ENCODE data around the gene GFPT2. TPM values are rescaled to one million over a fixed set of nuclear protein-coding genes. Genes with fewer than 3 reads are reported as not detected.
A peak's percentile ranks its signal among the peaks of the same experiment; 100 is the strongest.

Gene GFPT2
- total and polyA plus RNA-seq, 7 donors: 2.0 to 7.2 (median 4.4) TPM

DNA sequence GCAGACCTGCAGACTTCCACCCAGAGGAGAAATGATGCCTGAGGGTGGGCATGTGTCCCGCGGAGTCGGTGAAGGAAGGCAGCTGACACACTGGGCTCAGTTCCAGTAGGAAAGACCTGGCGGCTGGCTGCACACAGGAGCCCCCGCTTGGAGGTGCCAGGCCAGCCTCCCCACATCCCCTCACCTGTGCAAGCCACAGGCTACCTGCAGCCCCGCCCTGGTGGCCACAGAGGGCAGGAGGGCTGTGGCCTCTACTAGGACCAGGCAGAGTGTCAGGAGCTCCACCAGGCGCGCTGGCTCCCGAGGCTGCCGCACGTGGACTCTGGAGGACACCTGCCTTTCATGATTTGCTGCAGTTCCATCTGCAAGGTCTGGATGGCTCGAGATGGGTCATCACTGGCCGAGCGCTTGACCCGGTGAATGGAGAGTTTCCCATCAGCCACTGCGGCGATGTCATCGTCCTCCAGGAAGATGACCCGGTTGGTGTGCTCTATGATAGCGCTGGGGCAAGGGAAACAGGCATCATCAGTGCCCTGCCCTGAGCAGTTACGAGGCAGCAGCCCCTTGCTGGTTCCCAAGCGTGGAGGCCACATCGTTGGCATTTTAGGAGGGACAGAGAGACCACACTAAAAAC is 34.6 kb downstream of the GFPT2 start:
- DNase-seq (no peak), ATAC-seq (no peak)
- 83 to 85% (median 85%) methylated on average over 23 of the region's 23 CpGs for WGBS, 3 donors
- TF ChIP-seq, protein P1, sequence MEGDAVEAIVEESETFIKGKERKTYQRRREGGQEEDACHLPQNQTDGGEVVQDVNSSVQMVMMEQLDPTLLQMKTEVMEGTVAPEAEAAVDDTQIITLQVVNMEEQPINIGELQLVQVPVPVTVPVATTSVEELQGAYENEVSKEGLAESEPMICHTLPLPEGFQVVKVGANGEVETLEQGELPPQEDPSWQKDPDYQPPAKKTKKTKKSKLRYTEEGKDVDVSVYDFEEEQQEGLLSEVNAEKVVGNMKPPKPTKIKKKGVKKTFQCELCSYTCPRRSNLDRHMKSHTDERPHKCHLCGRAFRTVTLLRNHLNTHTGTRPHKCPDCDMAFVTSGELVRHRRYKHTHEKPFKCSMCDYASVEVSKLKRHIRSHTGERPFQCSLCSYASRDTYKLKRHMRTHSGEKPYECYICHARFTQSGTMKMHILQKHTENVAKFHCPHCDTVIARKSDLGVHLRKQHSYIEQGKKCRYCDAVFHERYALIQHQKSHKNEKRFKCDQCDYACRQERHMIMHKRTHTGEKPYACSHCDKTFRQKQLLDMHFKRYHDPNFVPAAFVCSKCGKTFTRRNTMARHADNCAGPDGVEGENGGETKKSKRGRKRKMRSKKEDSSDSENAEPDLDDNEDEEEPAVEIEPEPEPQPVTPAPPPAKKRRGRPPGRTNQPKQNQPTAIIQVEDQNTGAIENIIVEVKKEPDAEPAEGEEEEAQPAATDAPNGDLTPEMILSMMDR (IDR thresholded peaks at IDR 0.05): no peak
- Histone ChIP-seq H3K27ac (no peak overlapping the region), H3K9me3 (no peaks in the 10 kb centered on the region), H3K27me3 (ENCODE audit: insufficient read depth in 3 of 3, low read length in 2 of 3) (no peaks in the 10 kb centered on the region), H3K36me3 (ENCODE audit: insufficient read depth in 1 of 2, low read depth in 1 of 2) (no peaks in the 10 kb centered on the region), H3K4me1 (no peaks in the 10 kb centered on the region), H3K4me3 (no peak overlapping the region)
- intact Hi-C loops (cut with DNase I): no loop called here

DNA sequence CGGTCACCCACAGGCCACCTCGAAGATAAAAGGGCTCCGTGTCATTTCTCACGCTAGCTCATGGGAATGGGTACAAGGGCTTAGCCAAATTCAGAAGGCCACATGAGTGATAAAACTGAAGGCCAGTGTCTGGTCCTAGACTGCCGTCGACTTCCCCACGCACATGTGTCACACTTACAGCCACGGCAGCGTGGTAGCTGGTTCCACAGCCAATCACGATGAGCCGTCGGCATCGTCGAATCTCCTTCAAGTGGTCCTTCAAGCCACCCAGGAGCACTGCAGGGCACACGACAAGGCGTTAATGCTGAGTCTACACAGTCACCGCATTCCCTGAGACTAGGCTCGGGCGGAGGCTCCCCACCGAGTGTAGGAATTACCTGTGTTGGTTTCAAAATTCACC is 36.5 kb downstream of the GFPT2 start:
- TF ChIP-seq, protein P1 (IDR thresholded peaks at IDR 0.05): no peak
- DNase-seq (no peak), ATAC-seq (no peak)
- H3K4me3 ChIP-seq: no peak overlapping the region
- H3K36me3 ChIP-seq (ENCODE audit: insufficient read depth in 1 of 2, low read depth in 1 of 2): no peaks in the 10 kb centered on the region
- H3K27me3 ChIP-seq (ENCODE audit: insufficient read depth in 3 of 3, low read length in 2 of 3): no peaks in the 10 kb centered on the region
- no peaks in the 10 kb centered on the region for H3K9me3 ChIP-seq
- no peak overlapping the region for H3K27ac ChIP-seq
- intact Hi-C loops (cut with DNase I): no loop called here
- 92 to 94% (median 93%) methylated on average over 20 of the region's 20 CpGs for WGBS, 3 donors
- no peaks in the 10 kb centered on the region for H3K4me1 ChIP-seq

DNA sequence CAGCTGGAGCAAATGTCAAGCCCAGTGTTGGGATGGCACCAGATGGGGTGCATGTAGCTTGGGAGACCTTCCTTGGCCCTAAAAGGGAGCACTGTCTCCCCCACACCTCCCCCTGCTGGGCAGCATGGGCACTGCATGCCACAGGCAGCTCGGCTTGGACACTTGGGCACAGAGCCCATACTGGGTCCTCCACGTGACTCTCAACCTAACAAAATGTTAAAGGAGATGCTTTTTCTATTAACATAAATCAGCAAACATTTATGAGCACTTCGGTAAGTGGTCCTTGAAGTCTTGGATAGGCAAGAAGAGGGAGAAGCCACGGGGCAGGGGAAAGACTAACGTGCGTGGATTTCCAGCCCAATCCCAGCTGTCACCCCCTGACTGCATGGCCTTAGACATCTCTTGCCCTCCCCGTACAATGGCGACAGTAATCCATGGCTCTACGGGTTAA is 37.3 kb downstream of the GFPT2 start:
- no peaks in the 10 kb centered on the region for H3K27me3 ChIP-seq (ENCODE audit: insufficient read depth in 3 of 3, low read length in 2 of 3)
- no peak overlapping the region for H3K27ac ChIP-seq
- WGBS, 3 donors: 55 to 64% (median 57%) methylated on average over 9 of the region's 9 CpGs
- no peaks in the 10 kb centered on the region for H3K9me3 ChIP-seq
- TF ChIP-seq, protein P1 (IDR thresholded peaks at IDR 0.05): peak; percentile 68
- ATAC-seq (peak in 3 of 4 donors; percentile 37 to 64 (median 52)), DNase-seq (peak; percentile 67 to 76)
- H3K36me3 ChIP-seq (ENCODE audit: insufficient read depth in 1 of 2, low read depth in 1 of 2): no peaks in the 10 kb centered on the region
- intact Hi-C loops (cut with DNase I): loop anchor here in 1 of 2 donors (1.0 kb wide), 1 partner anchor 21 kb away; no protein-coding TSS in a partner anchor
- H3K4me1 ChIP-seq: no peaks in the 10 kb centered on the region
- no peak overlapping the region for H3K4me3 ChIP-seq

DNA sequence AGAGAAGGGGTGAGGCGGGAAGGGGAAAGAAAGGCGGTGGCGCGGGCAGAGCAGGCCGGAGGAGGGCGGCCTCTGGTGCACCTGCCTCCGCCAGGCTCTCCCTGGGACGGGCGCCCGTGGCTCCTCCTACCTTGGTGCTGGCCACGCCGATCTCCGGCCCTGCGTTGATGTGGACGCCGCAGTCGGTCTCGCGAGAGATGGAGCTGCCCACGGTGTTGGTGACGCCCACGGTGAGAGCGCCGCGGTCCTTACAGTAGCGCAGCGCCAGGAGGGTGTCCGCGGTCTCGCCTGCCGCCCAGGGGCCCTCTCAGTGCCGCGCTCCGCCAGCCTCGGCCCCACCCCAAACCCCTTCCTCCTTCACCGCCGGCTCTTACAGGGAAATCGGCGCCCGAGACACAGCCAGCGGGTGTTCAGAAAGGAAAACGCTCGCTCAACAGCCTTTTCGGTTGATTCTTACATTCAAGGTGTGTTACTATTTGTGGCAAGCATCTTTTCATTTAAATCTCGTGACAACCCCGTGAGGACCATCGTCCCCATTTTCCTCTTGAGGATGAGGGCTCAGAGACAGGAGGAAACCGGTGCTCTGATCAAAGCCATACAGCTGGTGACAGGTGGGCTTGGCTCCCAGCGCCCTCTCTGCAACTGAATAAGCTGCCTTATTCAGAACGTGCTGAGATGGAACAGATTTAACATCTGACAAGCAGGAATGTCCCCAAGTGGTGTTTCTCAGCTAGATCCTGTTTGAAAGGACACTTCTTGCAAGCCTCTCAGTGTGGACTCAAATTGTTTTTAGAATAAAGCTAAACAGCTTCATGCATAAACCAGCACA is 39.2 kb downstream of the GFPT2 start:
- Histone ChIP-seq H3K9me3 (no peaks in the 10 kb centered on the region), H3K4me3 (peak overlapping the region; percentile 54), H3K36me3 (ENCODE audit: insufficient read depth in 1 of 2, low read depth in 1 of 2) (no peaks in the 10 kb centered on the region), H3K27ac (no peak overlapping the region), H3K4me1 (no peaks in the 10 kb centered on the region), H3K27me3 (ENCODE audit: insufficient read depth in 3 of 3, low read length in 2 of 3) (no peaks in the 10 kb centered on the region)
- TF ChIP-seq, protein P1 (IDR thresholded peaks at IDR 0.05): no peak
- intact Hi-C loops (cut with DNase I): no loop called here
- DNase-seq (no peak), ATAC-seq (peak in 2 of 4 donors; percentile 30 to 82)
- WGBS, 3 donors: 70 to 91% (median 76%) methylated on average over 42 to 50 of the region's 50 CpGs

Measured in psoas muscle (tissue), 8 donors.